Measurements from ENCODE around the gene GAGE12G.

Gene GAGE12G

GRCh38 chrX:49610718-49611310 is 40.6 kb downstream of the GAGE12G start:
- Histone ChIP-seq H3K4me3 (no peak overlapping the region), H3K36me3 (ENCODE audit: insufficient read depth, low read length) (no peaks in the 10 kb centered on the region), H3K27ac (no peak overlapping the region), H3K9me3 (ENCODE audit: low read depth, low read length) (no peaks in the 10 kb centered on the region), H3K9ac (ENCODE audit: insufficient read length) (no peak overlapping the region)
- no peak for DNase-seq (ENCODE audit: low read depth, low spot score)
- no peak for TF ChIP-seq POLR2AphosphoS5 (IDR thresholded peaks at IDR 0.05; ENCODE audit: borderline replicate concordance, low read depth, low read length)
- TF ChIP-seq EZH2 (IDR thresholded peaks at IDR 0.05): no peak
- TF ChIP-seq FOXP2 (optimal IDR thresholded peaks at IDR 0.05; ENCODE audit: control extremely low read depth, extremely low read length, insufficient read depth): no peak

- no peak overlapping the region for H3K9ac ChIP-seq (ENCODE audit: insufficient read length)
- H3K36me3 ChIP-seq (ENCODE audit: insufficient read depth, low read length): no peaks in the 10 kb centered on the region
- H3K9me3 ChIP-seq (ENCODE audit: low read depth, low read length): no peaks in the 10 kb centered on the region
- TF ChIP-seq POLR2AphosphoS5 (IDR thresholded peaks at IDR 0.05; ENCODE audit: borderline replicate concordance, low read depth, low read length) (no peak), FOXP2 (optimal IDR thresholded peaks at IDR 0.05; ENCODE audit: control extremely low read depth, extremely low read length, insufficient read depth) (no peak), EZH2 (IDR thresholded peaks at IDR 0.05) (no peak)
- H3K4me3 ChIP-seq: no peak overlapping the region
- DNase-seq (ENCODE audit: low read depth, low spot score): no peak
- H3K27ac ChIP-seq: no peak overlapping the region
Measured at GRCh38 chrX:49618574-49618973, 48.4 kb downstream of the GAGE12G start.

All from SK-N-MC (cell line).